Nephron progenitor cell (in vitro differentiated cells): ENCODE results near the gene HLA-DRB5.

Experiments used
- DNase-seq: peaks from one replicate; pipeline ENCODE4 v3.0.0; 2021
- H3K27ac Mint-ChIP-seq: 2 replicates; pipeline ENCODE4 v1.8.0; 2021; ENCODE audit warnings: mild to moderate bottlenecking, moderate library complexity, mixed read lengths
- H3K27me3 Mint-ChIP-seq: 2 replicates; pipeline ENCODE4 v1.8.0; 2021; ENCODE audit warnings: mild to moderate bottlenecking, low read depth, mixed read lengths; ENCODE audit not compliant: poor library complexity
- H3K36me3 Mint-ChIP-seq: 2 replicates; pipeline ENCODE4 v1.8.0; 2021; ENCODE audit warnings: low read depth, mixed read lengths
- H3K4me1 Mint-ChIP-seq: 2 replicates; pipeline ENCODE4 v1.8.0; 2021; ENCODE audit warnings: mixed read lengths
- H3K4me3 Mint-ChIP-seq: 2 replicates; pipeline ENCODE4 v1.8.0; 2021; ENCODE audit warnings: mild to moderate bottlenecking, moderate library complexity, mixed read lengths
- H3K9me3 Mint-ChIP-seq: 2 replicates; pipeline ENCODE4 v1.8.0; 2021; ENCODE audit warnings: mild to moderate bottlenecking, moderate library complexity, mixed read lengths
- TF ChIP-seq, protein P1 (sequence below): fragments of 200-600 bp; sonication (generic); IDR thresholded peaks from 2 replicates; pipeline ENCODE4 v1.5.0; 2021; ENCODE audit warnings: antibody characterized with exemption

HLA-DRB5 gene

DNA sequence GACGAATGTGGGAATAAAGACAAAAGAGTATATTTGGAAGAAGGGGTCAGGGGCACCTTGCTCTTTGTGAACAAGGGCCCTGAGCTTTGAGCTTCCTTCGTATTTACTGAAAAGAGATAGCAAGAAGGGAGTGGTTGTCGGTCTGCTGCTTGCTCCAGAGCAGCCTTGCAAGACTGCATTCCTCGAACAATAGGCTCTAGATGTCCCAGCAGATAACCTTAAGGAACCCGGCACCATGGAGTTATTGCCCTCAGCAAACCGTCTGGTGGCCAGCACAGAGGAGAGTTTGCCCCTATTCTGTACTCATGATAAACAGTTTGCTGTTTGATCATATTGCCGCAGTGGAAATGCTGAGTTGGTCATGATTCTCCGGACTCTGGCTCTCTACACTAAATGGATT is 36.9 kb upstream of the HLA-DRB5 start:
- Mint-ChIP-seq H3K36me3 (no peaks in the 10 kb centered on the region), H3K4me3 (no peak overlapping the region), H3K9me3 (peaks cover 18% of the 10 kb centered on the region), H3K4me1 (peaks cover 56% of the 10 kb centered on the region), H3K27ac (no peak overlapping the region), H3K27me3 (peaks cover 3% of the 10 kb centered on the region)
- TF ChIP-seq, protein P1, sequence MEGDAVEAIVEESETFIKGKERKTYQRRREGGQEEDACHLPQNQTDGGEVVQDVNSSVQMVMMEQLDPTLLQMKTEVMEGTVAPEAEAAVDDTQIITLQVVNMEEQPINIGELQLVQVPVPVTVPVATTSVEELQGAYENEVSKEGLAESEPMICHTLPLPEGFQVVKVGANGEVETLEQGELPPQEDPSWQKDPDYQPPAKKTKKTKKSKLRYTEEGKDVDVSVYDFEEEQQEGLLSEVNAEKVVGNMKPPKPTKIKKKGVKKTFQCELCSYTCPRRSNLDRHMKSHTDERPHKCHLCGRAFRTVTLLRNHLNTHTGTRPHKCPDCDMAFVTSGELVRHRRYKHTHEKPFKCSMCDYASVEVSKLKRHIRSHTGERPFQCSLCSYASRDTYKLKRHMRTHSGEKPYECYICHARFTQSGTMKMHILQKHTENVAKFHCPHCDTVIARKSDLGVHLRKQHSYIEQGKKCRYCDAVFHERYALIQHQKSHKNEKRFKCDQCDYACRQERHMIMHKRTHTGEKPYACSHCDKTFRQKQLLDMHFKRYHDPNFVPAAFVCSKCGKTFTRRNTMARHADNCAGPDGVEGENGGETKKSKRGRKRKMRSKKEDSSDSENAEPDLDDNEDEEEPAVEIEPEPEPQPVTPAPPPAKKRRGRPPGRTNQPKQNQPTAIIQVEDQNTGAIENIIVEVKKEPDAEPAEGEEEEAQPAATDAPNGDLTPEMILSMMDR, result no peak
- DNase-seq, result no peak

DNA sequence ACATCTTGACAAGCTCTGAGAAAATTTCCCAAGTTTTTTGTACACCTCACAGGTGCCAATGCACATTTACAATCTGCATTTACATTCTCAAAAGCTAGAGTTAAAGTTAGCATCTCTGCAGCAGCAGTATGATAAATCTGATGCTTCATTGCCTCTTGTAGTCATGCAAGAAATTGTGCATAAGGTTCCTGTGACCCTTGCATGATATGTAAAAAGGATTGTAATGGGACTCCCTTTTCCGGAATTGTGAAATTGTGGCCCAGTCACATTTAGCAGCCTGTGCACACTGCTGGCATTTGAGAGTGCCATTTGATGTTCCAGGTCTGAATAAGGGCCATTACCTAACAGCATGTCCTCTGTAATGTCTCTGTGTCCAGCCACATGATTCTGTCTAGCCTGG is 35.4 kb upstream of the HLA-DRB5 start:
- Mint-ChIP-seq H3K4me1 (peaks cover 45% of the 10 kb centered on the region), H3K4me3 (no peak overlapping the region), H3K27ac (no peak overlapping the region), H3K9me3 (peaks cover 18% of the 10 kb centered on the region), H3K27me3 (peaks cover 3% of the 10 kb centered on the region), H3K36me3 (no peaks in the 10 kb centered on the region)
- DNase-seq, result no peak
- TF ChIP-seq, protein P1, result no peak

DNA sequence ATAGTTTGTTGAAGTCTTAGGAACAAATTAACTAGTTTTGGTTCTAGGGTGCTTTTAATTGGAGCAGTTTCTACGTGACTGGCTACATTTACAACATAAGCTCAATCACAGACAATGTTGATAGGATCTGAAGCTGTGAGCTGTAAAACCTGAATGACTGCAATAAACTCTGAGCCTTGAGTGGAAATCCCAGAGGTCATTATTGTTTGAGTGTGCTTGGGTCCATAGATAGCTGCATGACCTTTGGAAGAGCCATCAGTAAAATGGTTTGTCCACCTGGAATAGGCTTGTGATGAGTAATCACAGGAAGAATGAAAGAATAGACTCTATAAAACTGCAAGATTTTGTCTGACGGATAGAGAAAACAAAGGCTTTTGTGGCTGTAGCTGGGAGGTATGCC is 32.9 kb upstream of the HLA-DRB5 start:
- H3K27ac Mint-ChIP-seq, result no peak overlapping the region
- no peak for DNase-seq
- TF ChIP-seq, protein P1, result no peak
- H3K36me3 Mint-ChIP-seq, result no peaks in the 10 kb centered on the region
- H3K9me3 Mint-ChIP-seq, result peaks cover 18% of the 10 kb centered on the region
- H3K4me3 Mint-ChIP-seq, result no peak overlapping the region
- peaks cover 24% of the 10 kb centered on the region for H3K4me1 Mint-ChIP-seq
- H3K27me3 Mint-ChIP-seq, result peaks cover 5% of the 10 kb centered on the region

DNA sequence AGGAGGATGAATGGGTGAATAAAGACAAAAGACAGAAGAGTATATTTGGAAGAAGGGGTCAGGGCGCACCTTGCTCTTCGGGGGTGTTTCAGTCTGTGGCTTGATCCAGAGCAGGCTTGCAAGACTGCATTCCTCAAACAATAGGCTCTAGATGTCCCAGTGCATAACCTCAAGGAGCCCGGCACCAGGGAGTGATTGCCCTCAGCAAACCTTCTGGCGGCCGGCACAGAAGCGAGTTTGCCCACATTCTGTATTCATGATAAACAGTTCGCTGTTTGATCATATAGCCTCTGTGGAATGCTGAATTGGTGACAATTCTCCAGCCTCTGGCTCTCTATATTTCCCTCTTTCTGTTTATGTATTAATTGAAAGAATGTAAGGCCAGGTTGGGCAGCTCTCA is 29.7 kb upstream of the HLA-DRB5 start:
- Mint-ChIP-seq H3K27ac (no peak overlapping the region), H3K4me1 (peaks cover 31% of the 10 kb centered on the region), H3K9me3 (peaks cover 5% of the 10 kb centered on the region), H3K4me3 (no peak overlapping the region), H3K36me3 (no peaks in the 10 kb centered on the region), H3K27me3 (peaks cover 7% of the 10 kb centered on the region)
- TF ChIP-seq, protein P1, result no peak
- no peak for DNase-seq

DNA sequence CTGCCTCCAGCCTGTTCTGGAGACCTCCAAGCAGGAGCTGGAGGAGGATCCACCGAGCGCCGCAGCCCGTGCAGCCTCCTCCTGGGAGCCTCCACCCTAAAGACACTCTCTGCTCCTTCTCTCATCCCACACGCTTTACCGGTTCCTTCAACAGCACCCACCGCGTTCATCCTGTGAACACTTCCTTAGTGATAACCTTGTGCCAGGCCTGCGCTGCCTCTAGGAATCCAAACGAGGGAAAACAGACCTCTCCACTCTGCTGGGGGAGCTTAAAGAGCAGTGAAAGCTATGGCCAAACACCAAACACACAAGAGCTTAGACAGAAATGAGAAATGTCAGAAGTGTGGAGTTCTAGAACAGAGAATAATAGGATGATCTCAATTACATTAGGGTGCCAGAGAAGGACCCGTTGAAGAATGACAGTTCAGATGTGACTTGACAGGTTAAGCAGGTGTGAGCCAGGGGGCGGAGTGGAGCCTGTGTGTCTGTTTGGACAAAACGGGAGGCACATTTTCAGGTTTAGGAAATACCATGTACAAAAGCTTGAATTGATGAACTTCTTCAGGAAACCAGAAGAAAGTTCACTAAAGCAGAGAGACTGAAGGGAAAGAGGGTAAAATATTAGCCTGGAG is 28.5 kb upstream of the HLA-DRB5 start:
- Mint-ChIP-seq H3K4me1 (peaks cover 33% of the 10 kb centered on the region), H3K27me3 (peaks cover 7% of the 10 kb centered on the region), H3K4me3 (no peak overlapping the region), H3K36me3 (no peaks in the 10 kb centered on the region), H3K9me3 (peaks cover 5% of the 10 kb centered on the region), H3K27ac (no peak overlapping the region)
- DNase-seq, result no peak
- TF ChIP-seq, protein P1, result no peak
